ENCODE measurements around the gene NUCB1.

GRCh38 chr19:48859711-48860572 lies 40.2 kb upstream of the NUCB1 start:
- TF ChIP-seq CTCF (IDR thresholded peaks at IDR 0.05): no peak
- no peak for TF ChIP-seq POLR2A (IDR thresholded peaks at IDR 0.05)

All from uterus (tissue), 2 donors.